Activated CD4-positive, alpha-beta T cell treated with anti-CD3 and anti-CD28 coated beads, Interleukin-2, amount 10 ng/mL, durations not matched to agents 24 days and 14 days (primary cell): ENCODE measurements around the gene MOB3B. TPM values are rescaled to one million over a fixed set of nuclear protein-coding genes. Genes with fewer than 3 reads are reported as not detected.
"Not testable (repeated sequence)": the region's sequence is repeated elsewhere in the genome, so short reads cannot be mapped to it uniquely, and the experiment has no call there.

Experiments used
- DNase-seq: peaks from one replicate; pipeline ENCODE4 v3.0.0; 2022
- H3K27ac Mint-ChIP-seq: one replicate; pipeline ENCODE4 v1.8.0; 2022; ENCODE audit warnings: mild to moderate bottlenecking, mixed read lengths
- H3K27me3 Mint-ChIP-seq: one replicate; pipeline ENCODE4 v1.8.0; 2022; ENCODE audit warnings: mixed read lengths
- H3K36me3 Mint-ChIP-seq: one replicate; pipeline ENCODE4 v1.8.0; 2022; ENCODE audit warnings: low read depth, mild to moderate bottlenecking, mixed read lengths
- H3K4me1 Mint-ChIP-seq: one replicate; pipeline ENCODE4 v1.8.0; 2021; ENCODE audit warnings: mixed read lengths
- H3K4me3 Mint-ChIP-seq: one replicate; pipeline ENCODE4 v1.8.0; 2022; ENCODE audit warnings: mild to moderate bottlenecking, moderate library complexity, mixed read lengths
- H3K9me3 Mint-ChIP-seq: one replicate; pipeline ENCODE4 v1.8.0; 2021; ENCODE audit warnings: mixed read lengths
- intact Hi-C: fragments of 100-400 bp; cut with micrococcal nuclease; formaldehyde crosslinking; loops from one replicate; pipeline ENCODE4 v1.15.1; 2023
- total RNA-seq: library from RNA; stranded (reverse); gene quantifications from 2 replicates; pipeline ENCODE4 v1.2.3, GENCODE V29; 2022

MOB3B gene
- total RNA-seq, 1 donor from 2014 or later = 0.82 TPM

DNA sequence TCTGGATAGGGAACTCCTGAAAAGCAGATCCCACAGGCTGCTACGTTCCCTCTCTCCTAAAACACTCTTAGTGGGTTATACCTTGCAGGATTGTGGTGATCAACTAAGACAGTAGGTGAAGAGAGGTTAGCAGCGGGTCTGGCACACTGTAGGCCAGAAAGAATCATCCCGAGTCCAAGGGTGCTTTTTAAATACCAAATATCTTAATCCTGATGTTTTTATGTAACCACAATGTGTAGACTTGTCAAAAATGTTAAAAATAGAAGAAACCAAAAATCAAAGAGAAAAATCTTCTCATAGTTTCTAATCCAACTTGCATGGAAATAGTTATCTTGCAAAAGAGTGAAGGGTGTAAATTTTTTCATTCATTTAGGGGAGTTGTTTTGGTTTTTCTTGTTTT is 57.8 kb downstream of the MOB3B start:
- H3K4me3 Mint-ChIP-seq = no peak overlapping the region
- no peaks in the 10 kb centered on the region for H3K27me3 Mint-ChIP-seq
- DNase-seq = no peak
- H3K9me3 Mint-ChIP-seq = peaks cover 10% of the 10 kb centered on the region
- no peaks in the 10 kb centered on the region for H3K36me3 Mint-ChIP-seq
- no peak overlapping the region for H3K27ac Mint-ChIP-seq
- peaks cover 10% of the 10 kb centered on the region for H3K4me1 Mint-ChIP-seq
- intact Hi-C loops = no loop called here

DNA sequence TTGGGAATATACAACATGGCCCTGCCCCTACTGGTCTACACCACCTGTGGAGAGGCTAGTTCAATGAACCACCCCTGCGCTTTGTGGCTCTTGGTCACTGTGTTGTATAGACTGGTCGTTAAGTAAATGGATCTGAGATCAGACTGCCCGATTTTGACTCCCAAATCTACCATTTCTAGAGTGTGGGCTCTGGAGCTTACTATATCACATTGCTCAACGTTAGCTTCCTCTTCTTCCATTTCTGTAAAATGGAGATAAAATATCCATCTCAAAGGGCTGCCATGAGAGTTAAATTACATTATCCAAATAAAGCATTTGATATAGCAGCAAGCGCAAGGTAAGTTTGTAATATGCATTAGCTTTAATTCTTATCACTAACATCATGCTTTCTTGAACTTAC is 58.2 kb downstream of the MOB3B start:
- Mint-ChIP-seq H3K4me3 (no peak overlapping the region), H3K27me3 (no peaks in the 10 kb centered on the region), H3K27ac (no peak overlapping the region), H3K9me3 (peaks cover 9% of the 10 kb centered on the region), H3K4me1 (peaks cover 10% of the 10 kb centered on the region), H3K36me3 (no peaks in the 10 kb centered on the region)
- no peak for DNase-seq
- intact Hi-C loops = no loop called here

DNA sequence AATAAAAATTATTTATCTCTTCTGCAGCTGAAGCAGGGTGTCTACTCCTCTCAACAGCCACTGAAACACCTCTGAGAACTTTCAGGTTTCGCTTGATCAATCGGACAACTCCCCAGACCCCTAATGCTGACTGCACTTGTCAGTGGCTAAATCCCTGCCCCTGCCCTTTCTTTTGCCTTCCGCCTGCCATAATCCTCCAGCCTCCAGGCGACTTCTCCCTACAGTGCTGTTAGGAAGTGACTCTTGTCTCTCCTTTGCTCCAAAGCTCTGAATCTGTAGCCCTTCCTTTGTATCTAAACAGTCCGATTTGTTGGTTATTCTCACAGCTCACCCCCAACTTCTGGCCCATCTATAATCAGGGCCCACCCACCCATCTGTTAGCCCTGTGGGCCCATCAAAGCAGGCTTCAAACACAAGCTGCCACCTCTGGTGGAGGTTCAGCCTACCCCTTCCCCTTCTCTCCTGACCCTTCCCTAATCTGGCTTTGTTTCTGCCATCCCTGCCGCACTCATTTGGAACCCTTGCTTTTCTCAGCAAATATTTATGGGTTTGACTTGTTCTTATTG is 59.2 kb downstream of the MOB3B start:
- Mint-ChIP-seq H3K4me3 (no peak overlapping the region), H3K27ac (no peak overlapping the region), H3K4me1 (peaks cover 10% of the 10 kb centered on the region), H3K9me3 (no peaks in the 10 kb centered on the region), H3K27me3 (no peaks in the 10 kb centered on the region), H3K36me3 (no peaks in the 10 kb centered on the region)
- DNase-seq = no peak
- intact Hi-C loops = no loop called here

DNA sequence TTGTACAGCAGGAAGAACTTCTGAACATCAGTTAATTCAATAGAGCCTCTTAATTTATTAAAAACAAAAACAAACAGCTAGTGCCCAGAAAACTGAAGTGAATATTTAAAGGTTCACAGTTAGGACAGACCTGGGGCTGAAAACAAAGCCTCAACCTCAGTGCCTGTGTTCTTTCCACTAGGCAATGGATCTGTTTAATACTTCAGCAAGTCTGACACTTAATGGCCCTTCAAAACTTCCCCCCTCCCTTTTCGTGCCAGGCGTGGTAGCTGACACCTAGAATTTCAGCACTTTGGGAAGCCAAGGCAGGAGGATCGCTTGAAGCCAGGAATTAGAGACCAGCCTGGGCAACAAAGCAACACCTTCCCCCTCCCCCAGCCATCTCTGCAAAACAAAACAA is 60.1 kb downstream of the MOB3B start:
- peaks cover 10% of the 10 kb centered on the region for H3K4me1 Mint-ChIP-seq
- intact Hi-C loops = no loop called here
- no peaks in the 10 kb centered on the region for H3K9me3 Mint-ChIP-seq
- no peaks in the 10 kb centered on the region for H3K36me3 Mint-ChIP-seq
- no peak for DNase-seq
- H3K27ac Mint-ChIP-seq = no peak overlapping the region
- no peak overlapping the region for H3K4me3 Mint-ChIP-seq
- no peaks in the 10 kb centered on the region for H3K27me3 Mint-ChIP-seq

DNA sequence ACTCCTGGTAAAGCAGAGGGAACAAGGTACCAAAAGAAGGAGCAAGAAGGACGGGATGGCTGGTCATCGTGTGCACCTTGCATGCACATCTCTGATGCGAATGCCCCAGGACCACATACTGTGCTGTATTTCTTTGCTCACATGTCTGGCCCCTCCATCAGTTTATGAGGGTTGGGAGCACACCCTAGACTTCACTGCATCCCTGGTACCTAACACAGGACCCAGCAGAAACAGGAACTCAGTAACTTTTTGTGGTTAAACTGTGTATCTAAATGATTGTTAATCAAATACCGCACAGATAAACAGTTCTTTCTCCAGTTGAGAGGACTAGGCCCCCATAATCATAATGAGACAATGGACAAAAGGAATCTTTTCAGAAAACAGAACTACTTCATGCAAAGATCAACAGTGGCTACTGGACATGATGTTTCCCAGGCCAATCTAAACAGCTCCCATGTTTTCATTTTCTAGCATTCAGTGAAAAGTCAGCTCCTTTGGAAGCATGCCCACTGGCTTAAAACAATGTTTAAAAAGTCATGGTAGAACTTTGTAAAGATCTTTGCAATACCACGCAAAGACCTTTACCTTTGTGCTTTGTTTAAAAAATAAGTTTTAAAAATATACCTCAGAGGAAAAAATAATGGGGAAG is 61.0 kb downstream of the MOB3B start:
- intact Hi-C loops = no loop called here
- Mint-ChIP-seq H3K9me3 (no peaks in the 10 kb centered on the region), H3K27ac (no peak overlapping the region), H3K4me3 (no peak overlapping the region), H3K27me3 (no peaks in the 10 kb centered on the region), H3K4me1 (peaks cover 10% of the 10 kb centered on the region), H3K36me3 (no peaks in the 10 kb centered on the region)
- DNase-seq = no peak

DNA sequence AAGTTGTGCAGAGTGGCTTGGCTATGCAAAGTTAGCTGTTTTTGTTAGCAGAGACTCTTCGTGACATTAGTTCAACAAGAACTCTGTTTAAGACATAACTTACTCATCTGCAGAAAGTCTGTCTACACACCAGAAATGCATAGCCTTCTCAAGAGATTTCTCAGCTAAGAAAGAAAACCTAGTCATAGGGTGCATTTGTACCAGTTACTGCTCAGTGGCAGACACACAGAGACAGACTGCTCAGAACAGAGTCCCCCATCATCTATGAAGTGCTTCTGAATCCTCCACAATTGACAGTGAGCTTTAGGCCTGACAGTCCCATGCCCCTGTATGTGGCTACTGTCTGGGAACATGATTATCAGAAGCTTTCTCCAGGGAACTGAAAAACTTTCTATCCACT is 61.6 kb downstream of the MOB3B start:
- no peak overlapping the region for H3K4me3 Mint-ChIP-seq
- no peak for DNase-seq
- intact Hi-C loops = no loop called here
- peaks cover 10% of the 10 kb centered on the region for H3K4me1 Mint-ChIP-seq
- H3K9me3 Mint-ChIP-seq = no peaks in the 10 kb centered on the region
- no peaks in the 10 kb centered on the region for H3K36me3 Mint-ChIP-seq
- H3K27ac Mint-ChIP-seq = no peak overlapping the region
- no peaks in the 10 kb centered on the region for H3K27me3 Mint-ChIP-seq

DNA sequence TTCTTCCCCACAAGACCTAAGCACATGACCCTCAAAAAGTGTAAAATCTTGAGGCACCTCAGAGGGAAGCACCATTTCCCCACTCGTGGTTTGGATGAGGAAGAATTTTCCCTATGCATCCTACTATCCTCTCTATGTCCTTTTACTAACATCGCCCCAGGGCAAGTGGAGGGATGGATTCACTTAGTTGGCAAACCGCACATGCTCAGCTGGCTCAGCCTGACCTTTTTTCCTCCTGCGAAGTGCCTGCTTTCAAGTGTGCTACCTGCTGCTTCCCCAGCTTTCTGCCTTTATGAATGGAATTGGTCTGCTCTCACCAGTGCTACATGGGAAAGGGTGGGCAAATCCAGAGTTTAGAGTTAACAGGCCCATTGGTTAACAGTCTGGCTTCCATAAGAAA is 62.1 kb downstream of the MOB3B start:
- no peak for DNase-seq
- Mint-ChIP-seq H3K27me3 (no peaks in the 10 kb centered on the region), H3K9me3 (no peaks in the 10 kb centered on the region), H3K36me3 (no peaks in the 10 kb centered on the region), H3K27ac (no peak overlapping the region), H3K4me3 (no peak overlapping the region), H3K4me1 (peaks cover 12% of the 10 kb centered on the region)
- intact Hi-C loops = no loop called here

DNA sequence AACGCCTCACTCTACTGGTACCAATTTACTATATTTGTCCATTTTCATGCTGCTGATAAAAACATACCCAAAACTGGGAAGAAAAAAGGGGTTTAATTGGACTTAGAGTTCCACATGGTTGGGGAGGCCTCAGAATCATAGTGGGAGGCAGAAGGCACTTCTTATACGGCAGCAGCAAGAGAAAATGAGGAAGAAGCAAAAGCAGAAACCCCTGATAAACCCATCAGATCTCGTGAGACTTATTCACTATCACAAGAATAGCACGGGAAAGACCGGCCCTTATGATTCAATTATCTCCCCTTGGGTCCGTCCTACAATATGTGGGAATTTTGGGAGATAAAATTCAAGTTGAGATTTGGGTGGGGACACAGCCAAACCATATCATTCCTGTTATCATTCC is 63.1 kb downstream of the MOB3B start:
- H3K36me3 Mint-ChIP-seq, H3K27me3 Mint-ChIP-seq, DNase-seq, H3K9me3 Mint-ChIP-seq, H3K27ac Mint-ChIP-seq, intact Hi-C loops, H3K4me3 Mint-ChIP-seq: not testable (repeated sequence)
- peaks cover 14% of the 10 kb centered on the region for H3K4me1 Mint-ChIP-seq

DNA sequence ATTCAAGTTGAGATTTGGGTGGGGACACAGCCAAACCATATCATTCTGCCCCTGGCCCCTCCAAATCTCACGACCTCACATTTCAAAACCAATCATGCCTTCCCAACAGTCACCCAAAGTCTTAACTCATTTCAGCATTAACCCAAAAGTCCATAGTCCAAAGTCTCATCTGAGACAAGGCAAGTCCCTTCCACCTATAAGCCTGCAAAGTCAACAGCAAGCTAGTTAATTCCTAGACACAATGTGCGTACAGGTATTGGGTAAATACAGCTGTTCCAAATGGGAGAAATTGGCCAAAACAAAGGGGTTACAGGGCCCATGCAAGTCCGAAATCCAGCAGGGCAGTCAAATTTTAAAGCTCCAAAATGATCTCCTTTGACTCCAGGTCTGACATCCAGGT is 64.7 kb downstream of the MOB3B start:
- H3K9me3 Mint-ChIP-seq, H3K27ac Mint-ChIP-seq, H3K36me3 Mint-ChIP-seq, DNase-seq, H3K27me3 Mint-ChIP-seq, H3K4me3 Mint-ChIP-seq, intact Hi-C loops, H3K4me1 Mint-ChIP-seq: not testable (repeated sequence)

DNA sequence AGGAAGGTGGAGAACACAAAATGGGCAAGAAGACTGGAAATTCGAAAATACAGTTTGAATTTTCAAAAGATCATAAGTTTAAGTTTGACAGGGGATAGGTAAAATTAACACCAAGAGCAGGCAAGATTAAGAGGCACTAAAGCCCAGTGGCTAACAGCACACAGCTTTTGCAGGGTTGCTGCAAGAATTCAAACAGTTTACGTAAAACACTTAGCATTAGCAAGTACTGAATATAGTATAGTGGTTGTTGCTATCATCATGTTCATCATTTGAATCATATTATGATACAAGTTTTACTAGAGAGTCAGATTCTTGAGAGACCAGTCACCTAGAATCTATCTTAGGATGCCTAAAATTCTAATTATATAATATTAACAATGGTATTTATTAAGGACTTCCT is 66.8 kb downstream of the MOB3B start:
- H3K27me3 Mint-ChIP-seq = no peaks in the 10 kb centered on the region
- DNase-seq = no peak
- intact Hi-C loops = no loop called here
- H3K27ac Mint-ChIP-seq = no peak overlapping the region
- no peaks in the 10 kb centered on the region for H3K9me3 Mint-ChIP-seq
- peaks cover 8% of the 10 kb centered on the region for H3K4me1 Mint-ChIP-seq
- H3K4me3 Mint-ChIP-seq = no peak overlapping the region
- H3K36me3 Mint-ChIP-seq = no peaks in the 10 kb centered on the region

DNA sequence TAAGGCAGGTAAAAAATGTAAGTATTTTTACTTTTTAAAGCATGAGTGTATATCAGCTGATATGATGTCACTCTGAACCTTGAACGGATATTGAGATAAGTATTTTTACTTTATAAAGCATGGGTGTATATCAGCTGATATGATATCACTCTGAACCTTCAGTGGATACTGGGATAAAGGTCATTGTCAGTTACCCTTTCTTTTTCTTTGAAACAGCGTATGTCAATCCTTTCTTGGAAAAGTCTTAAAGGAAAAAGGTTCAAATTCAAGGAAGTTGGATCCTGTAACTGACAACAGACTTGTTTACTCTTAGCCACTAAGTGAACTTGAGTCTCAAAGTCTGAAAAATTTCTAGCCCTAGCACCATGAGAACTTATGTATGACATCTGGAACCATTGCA is 67.2 kb downstream of the MOB3B start:
- Mint-ChIP-seq H3K4me1 (peaks cover 9% of the 10 kb centered on the region), H3K27me3 (no peaks in the 10 kb centered on the region), H3K9me3 (no peaks in the 10 kb centered on the region), H3K4me3 (no peak overlapping the region), H3K27ac (no peak overlapping the region), H3K36me3 (no peaks in the 10 kb centered on the region)
- intact Hi-C loops = no loop called here
- no peak for DNase-seq

DNA sequence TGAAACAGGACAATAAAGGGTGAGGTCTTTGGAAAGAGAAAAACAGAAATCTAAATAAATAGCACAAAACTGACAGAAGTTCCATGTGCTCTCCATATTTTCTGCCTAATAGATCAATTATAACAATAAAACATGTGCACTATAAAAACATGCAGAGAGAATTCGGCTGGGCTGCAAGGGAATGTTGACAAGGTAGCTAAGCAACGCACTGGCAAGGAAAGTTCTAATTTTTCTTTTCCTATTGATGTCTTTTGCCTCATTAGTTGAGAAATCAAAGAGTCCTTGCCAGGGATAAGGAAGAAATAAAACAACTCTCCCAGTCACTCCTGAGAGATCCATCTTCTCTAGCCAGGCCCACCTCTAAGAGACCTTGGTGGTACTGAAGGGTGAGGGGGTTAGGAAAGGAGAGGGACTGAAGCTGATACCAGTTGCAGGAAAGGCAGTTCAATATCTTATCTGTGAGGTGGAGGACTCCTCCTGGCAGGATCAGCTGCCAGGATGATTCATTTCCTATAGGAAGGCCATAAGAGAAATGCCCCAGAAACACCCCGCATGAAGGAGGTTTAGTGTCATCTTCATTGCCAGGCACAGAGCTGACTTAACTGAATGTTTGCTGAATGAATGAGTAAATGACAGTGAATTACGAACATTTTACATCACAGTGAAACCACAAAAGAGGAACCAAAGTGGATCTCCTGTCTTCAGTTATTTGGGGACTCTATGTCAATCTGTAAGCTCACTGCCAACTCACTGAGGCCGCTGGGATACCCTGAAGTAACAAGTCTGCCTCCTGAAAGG is 69.2 kb downstream of the MOB3B start:
- H3K9me3 Mint-ChIP-seq = peaks cover 3% of the 10 kb centered on the region
- peaks cover 11% of the 10 kb centered on the region for H3K4me1 Mint-ChIP-seq
- no peaks in the 10 kb centered on the region for H3K36me3 Mint-ChIP-seq
- intact Hi-C loops = no loop called here
- no peak overlapping the region for H3K4me3 Mint-ChIP-seq
- no peaks in the 10 kb centered on the region for H3K27me3 Mint-ChIP-seq
- no peak for DNase-seq
- H3K27ac Mint-ChIP-seq = no peak overlapping the region

DNA sequence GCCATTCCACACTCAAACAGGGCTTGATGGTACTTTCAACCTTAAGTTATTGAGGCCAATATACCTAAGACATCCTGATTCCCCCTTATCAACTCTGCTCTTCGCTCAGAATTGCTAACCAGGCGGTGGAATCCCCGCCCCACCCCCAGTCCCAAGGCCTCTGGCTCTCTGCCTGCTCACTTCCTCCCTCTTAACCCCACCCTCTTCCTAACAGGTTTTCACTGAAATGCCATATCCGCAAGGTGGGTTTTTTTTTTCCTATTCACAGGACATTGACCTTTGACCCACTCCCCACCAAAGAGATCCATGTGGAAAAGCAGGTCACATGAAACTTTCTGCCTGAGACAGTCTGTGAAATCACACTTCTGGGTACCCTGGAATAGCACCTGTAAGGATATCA is 72.2 kb downstream of the MOB3B start:
- Mint-ChIP-seq H3K4me1 (peaks cover 9% of the 10 kb centered on the region), H3K36me3 (no peaks in the 10 kb centered on the region), H3K9me3 (peaks cover 7% of the 10 kb centered on the region), H3K27ac (no peak overlapping the region), H3K4me3 (no peak overlapping the region), H3K27me3 (no peaks in the 10 kb centered on the region)
- DNase-seq = no peak
- intact Hi-C loops = no loop called here

DNA sequence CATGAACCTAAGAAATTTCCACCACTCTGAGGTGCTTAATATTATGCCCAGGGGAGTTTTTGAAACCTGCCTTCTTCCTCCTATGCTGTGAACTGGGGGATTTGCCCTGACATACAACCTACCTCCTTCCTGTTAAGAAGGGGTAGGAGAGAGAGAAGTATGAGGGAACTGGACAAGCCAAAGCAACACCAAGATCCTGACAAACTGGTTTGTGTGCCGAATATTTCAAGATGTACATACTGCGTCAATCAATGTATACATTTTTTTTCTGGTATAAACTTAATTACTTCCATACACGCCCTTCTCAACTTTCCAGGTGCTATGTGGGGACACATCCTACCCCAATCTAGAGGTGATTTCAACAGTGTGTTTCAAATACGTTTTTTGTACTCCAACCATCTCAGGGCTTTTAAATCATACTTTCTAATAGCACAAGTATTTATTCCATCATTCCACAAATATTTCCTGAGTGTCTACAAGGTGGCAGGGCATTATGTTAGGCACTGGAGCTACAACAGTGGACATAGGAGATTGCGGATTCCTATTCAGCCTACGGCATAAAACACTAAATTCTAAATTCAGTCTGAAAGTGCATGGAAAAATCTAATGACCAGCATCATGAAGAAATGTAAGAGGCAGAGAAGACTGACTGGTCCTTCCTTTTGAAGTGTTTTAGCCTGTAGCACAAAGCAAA is 75.6 kb downstream of the MOB3B start:
- no peak for DNase-seq
- intact Hi-C loops = no loop called here
- peaks cover 7% of the 10 kb centered on the region for H3K9me3 Mint-ChIP-seq
- H3K36me3 Mint-ChIP-seq = no peaks in the 10 kb centered on the region
- peaks cover 3% of the 10 kb centered on the region for H3K27me3 Mint-ChIP-seq
- no peak overlapping the region for H3K27ac Mint-ChIP-seq
- peaks cover 3% of the 10 kb centered on the region for H3K4me1 Mint-ChIP-seq
- no peak overlapping the region for H3K4me3 Mint-ChIP-seq
